ENCODE measurements around the gene SDR42E2. TPM values are rescaled to one million over a fixed set of nuclear protein-coding genes. Genes with fewer than 3 reads are reported as not detected.

SDR42E2 gene
- total and polyA plus RNA-seq, 2 donors (not counting 1 experiment from before 2014, with no cell fraction given), result under 0.01 TPM; not detected in 1

DNA sequence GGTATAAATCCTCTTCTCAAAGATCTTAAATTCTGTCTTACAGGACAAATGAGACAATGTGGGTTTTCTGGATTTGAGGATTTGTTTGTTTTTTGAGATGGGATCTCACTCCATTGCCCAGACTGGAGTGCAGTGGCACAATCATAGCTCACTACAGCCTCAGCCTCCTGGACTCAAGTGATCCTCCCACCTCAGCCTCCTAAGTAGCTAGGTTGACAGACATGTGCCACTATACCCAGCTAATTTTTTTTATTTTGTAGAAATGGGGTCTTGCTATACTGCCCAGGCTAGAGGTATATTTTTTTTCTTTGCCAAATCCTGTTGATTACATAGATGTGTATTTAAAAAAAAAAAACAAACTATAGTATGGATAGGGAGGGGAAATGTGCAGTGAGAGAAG lies 31.8 kb upstream of the SDR42E2 start:
- Histone ChIP-seq H3K79me2 (ENCODE audit: control insufficient read depth, insufficient read depth, low read length) (no peaks in the 10 kb centered on the region), H3K27me3 (ENCODE audit: control insufficient read depth, insufficient read depth, low read length) (no peaks in the 10 kb centered on the region), H4K20me1 (ENCODE audit: control insufficient read depth, extremely low read depth, insufficient read depth, low read length) (no peaks in the 10 kb centered on the region), H3K27ac (ENCODE audit: insufficient read depth, low read length) (no peak overlapping the region), H3K4me2 (ENCODE audit: extremely low read depth, insufficient read depth, low read length) (no peak overlapping the region), H3K4me1 (ENCODE audit: control insufficient read depth, extremely low read depth, insufficient read depth, low read length) (no peaks in the 10 kb centered on the region), H2AFZ (ENCODE audit: low read length) (no peak overlapping the region), H3K36me3 (ENCODE audit: control insufficient read depth, insufficient read depth, low read length) (no peaks in the 10 kb centered on the region), H3K9ac (ENCODE audit: insufficient read depth, low read length) (no peak overlapping the region), H3K4me3 (replicated peaks in 1 of 4; ENCODE audit: control extremely low read depth in 1 of 4, insufficient read depth in 1 of 4, low read depth in 3 of 4, low read length in 4 of 4) (no peak overlapping the region), H3K9me3 (ENCODE audit: control insufficient read depth, insufficient read depth, low read depth, low read length) (no peaks in the 10 kb centered on the region)
- DNase-seq (ENCODE audit: low read depth in 2 of 2), result no peak
- TF ChIP-seq, protein P1, sequence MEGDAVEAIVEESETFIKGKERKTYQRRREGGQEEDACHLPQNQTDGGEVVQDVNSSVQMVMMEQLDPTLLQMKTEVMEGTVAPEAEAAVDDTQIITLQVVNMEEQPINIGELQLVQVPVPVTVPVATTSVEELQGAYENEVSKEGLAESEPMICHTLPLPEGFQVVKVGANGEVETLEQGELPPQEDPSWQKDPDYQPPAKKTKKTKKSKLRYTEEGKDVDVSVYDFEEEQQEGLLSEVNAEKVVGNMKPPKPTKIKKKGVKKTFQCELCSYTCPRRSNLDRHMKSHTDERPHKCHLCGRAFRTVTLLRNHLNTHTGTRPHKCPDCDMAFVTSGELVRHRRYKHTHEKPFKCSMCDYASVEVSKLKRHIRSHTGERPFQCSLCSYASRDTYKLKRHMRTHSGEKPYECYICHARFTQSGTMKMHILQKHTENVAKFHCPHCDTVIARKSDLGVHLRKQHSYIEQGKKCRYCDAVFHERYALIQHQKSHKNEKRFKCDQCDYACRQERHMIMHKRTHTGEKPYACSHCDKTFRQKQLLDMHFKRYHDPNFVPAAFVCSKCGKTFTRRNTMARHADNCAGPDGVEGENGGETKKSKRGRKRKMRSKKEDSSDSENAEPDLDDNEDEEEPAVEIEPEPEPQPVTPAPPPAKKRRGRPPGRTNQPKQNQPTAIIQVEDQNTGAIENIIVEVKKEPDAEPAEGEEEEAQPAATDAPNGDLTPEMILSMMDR (conservative IDR thresholded peaks at IDR 0.05 in 1 of 2, IDR thresholded peaks at IDR 0.05 in 1 of 2; ENCODE audit: low read depth in 1 of 2, low read length in 2 of 2), result no peak
- TF ChIP-seq EZH2 (IDR thresholded peaks at IDR 0.05; ENCODE audit: low read length, missing control alignments), result no peak

DNA sequence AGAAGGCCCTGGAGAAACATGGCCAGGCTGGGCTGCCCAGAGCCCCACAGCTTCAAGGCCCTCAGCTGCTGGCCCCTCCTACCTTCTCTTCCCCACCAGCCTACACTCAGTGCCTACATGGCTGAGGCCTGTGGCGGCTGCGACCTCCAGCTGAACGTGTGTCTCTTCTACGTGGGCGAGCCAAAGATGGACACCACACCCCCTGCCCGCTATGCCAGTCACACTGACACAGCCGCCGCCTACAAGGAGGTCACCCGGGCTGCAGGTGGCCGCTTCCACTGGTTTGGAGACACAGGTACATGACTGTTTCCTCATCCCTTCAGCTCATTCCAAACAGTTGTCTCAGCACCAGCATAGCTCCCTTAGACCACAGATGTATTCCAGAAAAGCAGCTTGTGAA lies 29.5 kb upstream of the SDR42E2 start:
- H3K36me3 ChIP-seq (ENCODE audit: control insufficient read depth, insufficient read depth, low read length), result no peaks in the 10 kb centered on the region
- no peak for TF ChIP-seq EZH2 (IDR thresholded peaks at IDR 0.05; ENCODE audit: low read length, missing control alignments)
- TF ChIP-seq, protein P1 (conservative IDR thresholded peaks at IDR 0.05 in 1 of 2, IDR thresholded peaks at IDR 0.05 in 1 of 2; ENCODE audit: low read depth in 1 of 2, low read length in 2 of 2), result no peak
- no peak for DNase-seq (ENCODE audit: low read depth in 2 of 2)
- H3K27ac ChIP-seq (ENCODE audit: insufficient read depth, low read length), result no peak overlapping the region
- H4K20me1 ChIP-seq (ENCODE audit: control insufficient read depth, extremely low read depth, insufficient read depth, low read length), result no peaks in the 10 kb centered on the region
- H3K9ac ChIP-seq (ENCODE audit: insufficient read depth, low read length), result no peak overlapping the region
- H2AFZ ChIP-seq (ENCODE audit: low read length), result no peak overlapping the region
- no peaks in the 10 kb centered on the region for H3K9me3 ChIP-seq (ENCODE audit: control insufficient read depth, insufficient read depth, low read depth, low read length)
- no peaks in the 10 kb centered on the region for H3K27me3 ChIP-seq (ENCODE audit: control insufficient read depth, insufficient read depth, low read length)
- no peaks in the 10 kb centered on the region for H3K79me2 ChIP-seq (ENCODE audit: control insufficient read depth, insufficient read depth, low read length)
- no peak overlapping the region for H3K4me3 ChIP-seq (replicated peaks in 1 of 4; ENCODE audit: control extremely low read depth in 1 of 4, insufficient read depth in 1 of 4, low read depth in 3 of 4, low read length in 4 of 4)
- H3K4me1 ChIP-seq (ENCODE audit: control insufficient read depth, extremely low read depth, insufficient read depth, low read length), result no peaks in the 10 kb centered on the region
- no peak overlapping the region for H3K4me2 ChIP-seq (ENCODE audit: extremely low read depth, insufficient read depth, low read length)

DNA sequence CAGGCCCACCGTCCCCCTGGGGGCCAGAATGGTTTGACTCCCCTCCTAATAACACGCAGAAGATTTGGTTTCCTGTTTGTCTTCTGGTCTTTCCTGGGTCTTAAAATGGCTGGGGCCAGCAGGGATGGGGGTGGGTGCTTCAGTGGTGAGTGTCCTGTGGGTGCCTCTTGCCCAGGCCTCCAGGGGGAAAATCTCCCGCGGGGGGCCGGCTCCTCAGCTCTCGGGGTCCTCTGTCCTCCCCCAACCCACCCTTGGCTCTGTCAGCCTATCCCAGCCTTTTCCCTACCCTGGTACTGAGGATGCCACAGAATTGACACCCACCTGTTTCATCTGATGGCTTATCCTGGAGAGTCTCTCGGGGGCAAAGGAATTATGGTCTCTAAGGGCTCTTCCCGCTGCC lies 23.8 kb upstream of the SDR42E2 start:
- H3K27me3 ChIP-seq (ENCODE audit: control insufficient read depth, insufficient read depth, low read length), result peaks cover 10% of the 10 kb centered on the region
- TF ChIP-seq, protein P1 (conservative IDR thresholded peaks at IDR 0.05 in 1 of 2, IDR thresholded peaks at IDR 0.05 in 1 of 2; ENCODE audit: low read depth in 1 of 2, low read length in 2 of 2), result no peak
- TF ChIP-seq EZH2 (IDR thresholded peaks at IDR 0.05; ENCODE audit: low read length, missing control alignments), result no peak
- H3K9me3 ChIP-seq (ENCODE audit: control insufficient read depth, insufficient read depth, low read depth, low read length), result no peaks in the 10 kb centered on the region
- H3K79me2 ChIP-seq (ENCODE audit: control insufficient read depth, insufficient read depth, low read length), result no peaks in the 10 kb centered on the region
- H3K4me3 ChIP-seq (replicated peaks in 1 of 4; ENCODE audit: control extremely low read depth in 1 of 4, insufficient read depth in 1 of 4, low read depth in 3 of 4, low read length in 4 of 4), result no peak overlapping the region
- no peaks in the 10 kb centered on the region for H3K4me1 ChIP-seq (ENCODE audit: control insufficient read depth, extremely low read depth, insufficient read depth, low read length)
- H3K4me2 ChIP-seq (ENCODE audit: extremely low read depth, insufficient read depth, low read length), result no peak overlapping the region
- H2AFZ ChIP-seq (ENCODE audit: low read length), result no peak overlapping the region
- H3K27ac ChIP-seq (ENCODE audit: insufficient read depth, low read length), result no peak overlapping the region
- no peaks in the 10 kb centered on the region for H4K20me1 ChIP-seq (ENCODE audit: control insufficient read depth, extremely low read depth, insufficient read depth, low read length)
- H3K36me3 ChIP-seq (ENCODE audit: control insufficient read depth, insufficient read depth, low read length), result no peaks in the 10 kb centered on the region
- DNase-seq (ENCODE audit: low read depth in 2 of 2), result no peak
- H3K9ac ChIP-seq (ENCODE audit: insufficient read depth, low read length), result no peak overlapping the region

Measured in fibroblast of lung (primary cell).